CD1c-positive myeloid dendritic cell (primary cell): ENCODE results near the gene RXRB.

Experiments used
- DNase-seq: peaks from one replicate; pipeline ENCODE4 v3.0.0-alpha.2; 2016; ENCODE audit errors: extremely low spot score

The RXRB gene

GRCh38 chr6:33211666-33212422, 11.4 kb upstream of the RXRB start:
- no peak for DNase-seq

GRCh38 chr6:33211136-33211535, 10.7 kb upstream of the RXRB start:
- no peak for DNase-seq

- no peak for DNase-seq
Measured at GRCh38 chr6:33209856-33210255, 9.4 kb upstream of the RXRB start.

GRCh38 chr6:33208091-33208967, 7.9 kb upstream of the RXRB start, which contains the start of gene RING1:
TSS of gene RING1 (plus strand) at chr6:33208500. CDS start at chr6:33208823, 323 bp downstream.
- peak; percentile 96 for DNase-seq

- DNase-seq: peak; percentile 22
Measured at GRCh38 chr6:33207552-33208090, 7.2 kb upstream of the RXRB start.

- DNase-seq: no peak
Measured at GRCh38 chr6:33206864-33207551, 6.5 kb upstream of the RXRB start.

- DNase-seq: no peak
Measured at GRCh38 chr6:33206027-33206863, 5.8 kb upstream of the RXRB start.

- peak; percentile 43 for DNase-seq
Measured at GRCh38 chr6:33205191-33206026, 4.9 kb upstream of the RXRB start.

GRCh38 chr6:33204415-33205190, 4.1 kb upstream of the RXRB start, which contains the start of gene HSD17B8:
TSS of gene HSD17B8 (plus strand) at chr6:33204655. CDS start at chr6:33204669, 14 bp downstream.
- peak; percentile 93 for DNase-seq

GRCh38 chr6:33204165-33204414, 3.6 kb upstream of the RXRB start:
- DNase-seq: no peak

GRCh38 chr6:33203443-33204164, 3.1 kb upstream of the RXRB start:
- no peak for DNase-seq

GRCh38 chr6:33202799-33203198, 2.3 kb upstream of the RXRB start:
- no peak for DNase-seq

GRCh38 chr6:33201935-33202334, 1.5 kb upstream of the RXRB start:
- DNase-seq: no peak

- DNase-seq: no peak
Measured at GRCh38 chr6:33201147-33201545, 681 bp upstream of the RXRB start.

- DNase-seq: peak; percentile 87
Measured at GRCh38 chr6:33199687-33200218, 712 bp downstream of the RXRB start.

- DNase-seq: no peak
Measured at GRCh38 chr6:33198853-33199436, 1.5 kb downstream of the RXRB start.

GRCh38 chr6:33198159-33198852, 2.2 kb downstream of the RXRB start:
- DNase-seq: no peak
